SU-DHL-6 (cell line): ENCODE measurements around the gene SETD1A.

Source experiments
- H2AFZ ChIP-seq: fragments of 200-600 bp; sonication (generic); 2 replicates; pipeline ENCODE4 v1.6.1; 2014; ENCODE audit warnings: low read depth, mild to moderate bottlenecking, moderate library complexity, mixed read lengths, antibody characterized with exemption, low read length; ENCODE audit not compliant: severe bottlenecking
- H3F3A ChIP-seq: fragments of 200-600 bp; shearing (Covaris generic); 2 replicates; pipeline ENCODE4 v1.6.0; 2016; ENCODE audit warnings: antibody characterized with exemption, mild to moderate bottlenecking; ENCODE audit not compliant: insufficient read depth
- H3K27ac ChIP-seq: fragments of 200-600 bp; sonication (generic); 2 replicates; pipeline ENCODE4 v1.5.1; 2016; ENCODE audit warnings: low read depth, mild to moderate bottlenecking, low read length, moderate library complexity, mixed read lengths
- H3K27me3 ChIP-seq: fragments of 200-600 bp; sonication (generic), shearing (Covaris generic); 2 replicates; pipeline ENCODE4 v1.6.0; 2014; ENCODE audit warnings: mild to moderate bottlenecking, low read length
- H3K36me3 ChIP-seq: fragments of 200-600 bp; sonication (generic); 2 replicates; pipeline ENCODE4 v1.6.1; 2014; ENCODE audit warnings: mild to moderate bottlenecking, low read length, mixed read lengths
- H3K4me2 ChIP-seq: fragments of 300-600, 200-600 bp; shearing (Covaris generic), sonication (generic); 2 replicates; pipeline ENCODE4 v1.6.0; 2014; ENCODE audit warnings: low read length, low read depth, mild to moderate bottlenecking; ENCODE audit not compliant: poor library complexity, severe bottlenecking
- H3K4me3 ChIP-seq: fragments of 200-600 bp; sonication (generic); 2 replicates; pipeline ENCODE4 v1.5.1; 2014; ENCODE audit warnings: antibody characterized with exemption, low read length, mild to moderate bottlenecking, mixed read lengths; ENCODE audit not compliant: insufficient read depth, poor library complexity, severe bottlenecking
- H3K79me2 ChIP-seq: fragments of 200-600 bp; sonication (generic); 2 replicates; pipeline ENCODE4 v1.6.1; 2014; ENCODE audit warnings: mild to moderate bottlenecking, low read length, moderate library complexity; ENCODE audit not compliant: insufficient read depth
- H3K9ac ChIP-seq: fragments of 200-600 bp; sonication (generic); 2 replicates; pipeline ENCODE4 v1.7.0; 2014; ENCODE audit warnings: mild to moderate bottlenecking, low read length
- H3K9me2 ChIP-seq: fragments of 200-600 bp; sonication (generic); replicated peaks from 2 replicates; pipeline ENCODE4 v1.6.1; 2014; ENCODE audit warnings: low read length; ENCODE audit not compliant: insufficient read depth
- H3K9me3 ChIP-seq: fragments of 200-600 bp; sonication (generic); 2 replicates; pipeline ENCODE4 v1.6.1; 2014; ENCODE audit warnings: low read length, mixed read lengths; ENCODE audit not compliant: insufficient read depth
- H4K20me1 ChIP-seq: fragments of 200-600 bp; sonication (generic); 2 replicates; pipeline ENCODE4 v1.6.1; 2014; ENCODE audit warnings: low read depth, mild to moderate bottlenecking, antibody characterized with exemption, low read length, moderate library complexity, mixed read lengths
- CTCF ChIP-seq: fragments of 200-600 bp; sonication (generic); IDR thresholded peaks from one replicate; pipeline ENCODE4 v1.5.1; 2017; ENCODE audit warnings: antibody characterized with exemption, mild to moderate bottlenecking, low read length, moderate library complexity; ENCODE audit not compliant: insufficient read depth, poor library complexity, severe bottlenecking
- EZH2phosphoT487 ChIP-seq: fragments of 200-600 bp; sonication (generic), shearing (Covaris generic); conservative IDR thresholded peaks from 2 replicates; pipeline ENCODE4 v1.6.1; 2018; ENCODE audit warnings: mild to moderate bottlenecking, antibody characterized with exemption, low read length, moderate library complexity, mixed read lengths

SETD1A gene

GRCh38 chr16:30963925-30964511 lies 6.5 kb downstream of the SETD1A start:
- Histone ChIP-seq H3K79me2 (peaks cover 2% of the 10 kb centered on the region), H2AFZ (no peak overlapping the region), H4K20me1 (no peaks in the 10 kb centered on the region), H3K4me2 (no peak overlapping the region), H3K9ac (no peak overlapping the region), H3K9me2 (no peaks in the 10 kb centered on the region), H3K4me3 (no peak overlapping the region), H3K9me3 (no peaks in the 10 kb centered on the region), H3K27ac (no peak overlapping the region), H3F3A (0 out of 2 replicates have a peak, but pooled peaks cover 2% of the 10 kb centered on the region), H3K36me3 (peaks cover 14% of the 10 kb centered on the region; the same call in 1 of the 2 replicates), H3K27me3 (no peaks in the 10 kb centered on the region)
- no peak for TF ChIP-seq CTCF
- no peak for TF ChIP-seq EZH2phosphoT487

GRCh38 chr16:30964574-30965226 lies 7.1 kb downstream of the SETD1A start:
- Histone ChIP-seq H3K36me3 (peaks cover 13% of the 10 kb centered on the region; the same call in 1 of the 2 replicates), H3K79me2 (no peaks in the 10 kb centered on the region; the same call in 1 of the 2 replicates), H3K9me2 (no peaks in the 10 kb centered on the region), H3K4me2 (no peak overlapping the region), H4K20me1 (no peaks in the 10 kb centered on the region), H3F3A (no peaks in the 10 kb centered on the region), H3K27ac (no peak overlapping the region), H2AFZ (no peak overlapping the region), H3K9ac (no peak overlapping the region), H3K27me3 (no peaks in the 10 kb centered on the region), H3K9me3 (no peaks in the 10 kb centered on the region), H3K4me3 (no peak overlapping the region)
- TF ChIP-seq EZH2phosphoT487: no peak
- no peak for TF ChIP-seq CTCF

GRCh38 chr16:30965436-30965835 lies 7.9 kb downstream of the SETD1A start:
- TF ChIP-seq CTCF (no peak), EZH2phosphoT487 (no peak)
- Histone ChIP-seq H3K9me2 (no peaks in the 10 kb centered on the region), H4K20me1 (no peaks in the 10 kb centered on the region), H3K9ac (no peak overlapping the region), H3K27ac (no peak overlapping the region), H3K4me2 (no peak overlapping the region), H3K79me2 (no peaks in the 10 kb centered on the region; the same call in 1 of the 2 replicates), H2AFZ (no peak overlapping the region), H3F3A (no peaks in the 10 kb centered on the region), H3K27me3 (no peaks in the 10 kb centered on the region), H3K4me3 (no peak overlapping the region), H3K9me3 (no peaks in the 10 kb centered on the region), H3K36me3 (peaks cover 6% of the 10 kb centered on the region; the same call in 1 of the 2 replicates)
